ENCODE data around the gene RNF14. TPM values are rescaled to one million over a fixed set of nuclear protein-coding genes. Genes with fewer than 3 reads are reported as not detected.
A peak's percentile ranks its signal among the peaks of the same experiment; 100 is the strongest.

RNF14 gene
- total and polyA plus RNA-seq, 12 donors = 20.3 to 130 (median 100) TPM

DNA sequence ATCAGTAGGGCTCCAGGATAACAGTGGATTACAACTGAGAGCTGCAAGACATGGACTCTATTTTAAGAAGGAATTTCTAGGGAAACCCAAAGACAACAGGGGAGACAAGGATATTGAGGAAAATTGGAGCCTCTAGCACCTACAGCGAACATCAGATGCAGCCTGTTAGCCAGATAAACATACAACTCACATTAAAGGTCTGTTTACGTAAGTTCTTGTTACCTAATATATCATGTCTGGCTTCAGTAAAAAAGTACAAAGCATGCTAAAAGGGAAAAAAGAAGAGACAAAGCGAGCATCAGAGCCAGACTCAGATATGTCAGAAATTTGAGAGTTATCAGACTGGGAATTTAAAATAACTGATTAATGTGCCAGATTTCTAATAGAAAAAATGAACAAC lies 26.8 kb downstream of the RNF14 start:
- DNase-seq (no peak), ATAC-seq (no peak)
- intact Hi-C loops (cut with DNase I) = loop anchor here in 1 of 10 donors (10.0 kb wide), 1 partner anchor 309 kb away; no protein-coding TSS in a partner anchor
- Histone ChIP-seq H3K9me3 (no peaks in the 10 kb centered on the region), H3K36me3 (peaks cover 0 to 97% (median 17%) of the 10 kb centered on the region in 9 donors), H3K4me1 (peaks cover 0 to 24% (median 7%) of the 10 kb centered on the region in 9 donors), H3K4me3 (no peak overlapping the region), H3K27ac (no peak overlapping the region), H3K27me3 (no peaks in the 10 kb centered on the region)
- 98 to 100% methylated on average over 3 of the region's 3 CpGs for WGBS, 2 donors
- TF ChIP-seq, protein P1, sequence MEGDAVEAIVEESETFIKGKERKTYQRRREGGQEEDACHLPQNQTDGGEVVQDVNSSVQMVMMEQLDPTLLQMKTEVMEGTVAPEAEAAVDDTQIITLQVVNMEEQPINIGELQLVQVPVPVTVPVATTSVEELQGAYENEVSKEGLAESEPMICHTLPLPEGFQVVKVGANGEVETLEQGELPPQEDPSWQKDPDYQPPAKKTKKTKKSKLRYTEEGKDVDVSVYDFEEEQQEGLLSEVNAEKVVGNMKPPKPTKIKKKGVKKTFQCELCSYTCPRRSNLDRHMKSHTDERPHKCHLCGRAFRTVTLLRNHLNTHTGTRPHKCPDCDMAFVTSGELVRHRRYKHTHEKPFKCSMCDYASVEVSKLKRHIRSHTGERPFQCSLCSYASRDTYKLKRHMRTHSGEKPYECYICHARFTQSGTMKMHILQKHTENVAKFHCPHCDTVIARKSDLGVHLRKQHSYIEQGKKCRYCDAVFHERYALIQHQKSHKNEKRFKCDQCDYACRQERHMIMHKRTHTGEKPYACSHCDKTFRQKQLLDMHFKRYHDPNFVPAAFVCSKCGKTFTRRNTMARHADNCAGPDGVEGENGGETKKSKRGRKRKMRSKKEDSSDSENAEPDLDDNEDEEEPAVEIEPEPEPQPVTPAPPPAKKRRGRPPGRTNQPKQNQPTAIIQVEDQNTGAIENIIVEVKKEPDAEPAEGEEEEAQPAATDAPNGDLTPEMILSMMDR (IDR thresholded peaks at IDR 0.05) = no peak

DNA sequence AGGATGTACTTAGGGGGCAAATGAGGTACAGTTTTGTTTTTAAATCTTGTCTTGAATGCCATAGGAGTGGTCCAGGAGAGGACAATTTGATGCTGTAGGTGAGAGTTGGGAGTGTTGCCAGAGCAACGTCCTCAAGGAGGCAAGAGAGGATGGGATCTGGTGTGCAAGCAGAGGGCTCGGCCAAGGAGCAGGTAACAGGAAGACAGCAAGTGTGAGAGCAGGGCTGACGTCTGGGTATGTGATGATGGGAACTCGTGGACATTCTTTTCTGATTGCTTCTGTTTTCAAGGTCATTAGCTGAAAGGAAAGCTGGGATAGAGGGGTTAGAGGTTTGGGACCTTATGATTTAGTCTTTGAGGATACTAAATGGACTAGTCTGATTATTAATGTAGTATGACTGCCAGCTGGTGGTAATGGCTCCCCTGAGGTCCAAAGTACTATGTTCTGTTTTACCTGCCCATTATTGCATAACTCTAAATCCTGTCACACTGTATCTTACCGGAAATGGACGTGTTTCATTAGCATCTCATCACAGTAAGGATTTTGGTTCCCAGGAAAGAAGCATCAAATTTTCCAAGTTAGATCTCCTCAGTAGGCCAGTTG lies 28.6 kb downstream of the RNF14 start:
- TF ChIP-seq, protein P1 (IDR thresholded peaks at IDR 0.05) = no peak
- peaks cover 0 to 99% (median 22%) of the 10 kb centered on the region in 9 donors for H3K36me3 ChIP-seq

DNA sequence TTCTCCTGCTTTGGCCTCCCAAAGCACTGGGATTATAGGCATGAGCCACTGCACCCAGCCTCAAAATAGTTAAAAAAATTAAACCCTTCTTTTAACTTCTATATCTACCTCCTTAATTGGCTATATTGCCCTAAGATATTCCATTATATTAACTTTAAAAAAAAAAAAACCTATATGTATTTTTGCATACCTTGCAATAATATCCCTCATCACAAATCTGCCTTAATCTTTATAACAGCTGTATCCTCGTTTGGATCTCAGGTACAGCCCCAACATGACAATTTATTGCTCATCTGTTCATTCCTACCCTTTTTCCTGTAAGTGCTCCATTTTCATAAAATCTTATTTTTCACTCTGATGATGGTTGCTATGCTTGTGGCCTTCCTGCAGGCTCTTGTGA lies 31.3 kb downstream of the RNF14 start:
- Histone ChIP-seq H3K4me1 (peaks cover 0 to 6% (median 0%) of the 10 kb centered on the region in 9 donors), H3K27ac (peak overlapping the region in 1 of 10 donors; percentile 40), H3K9me3 (no peaks in the 10 kb centered on the region), H3K36me3 (peaks cover 0 to 100% (median 38%) of the 10 kb centered on the region in 9 donors), H3K27me3 (no peaks in the 10 kb centered on the region), H3K4me3 (no peak overlapping the region)
- intact Hi-C loops (cut with DNase I) = loop anchor here in 2 of 10 donors (10.0 kb wide), 2 partner anchors 545 to 695 kb away; no protein-coding TSS in a partner anchor
- TF ChIP-seq, protein P1 (IDR thresholded peaks at IDR 0.05) = no peak
- ATAC-seq (no peak), DNase-seq (no peak)
- WGBS, 2 donors = 56 to 71% methylated on average over 1 of the region's 1 CpG

More for the DNA sequence above, 28.6 kb downstream of the RNF14 start:
- H3K4me1 ChIP-seq = peaks cover 0 to 21% (median 6%) of the 10 kb centered on the region in 9 donors
- H3K4me3 ChIP-seq = no peak overlapping the region
- H3K9me3 ChIP-seq = no peaks in the 10 kb centered on the region
- intact Hi-C loops (cut with DNase I) = loop anchor here in 1 of 10 donors (10.0 kb wide), 1 partner anchor 307 kb away; no protein-coding TSS in a partner anchor
- no peaks in the 10 kb centered on the region for H3K27me3 ChIP-seq
- DNase-seq (no peak), ATAC-seq (no peak)
- WGBS, 2 donors = 50 to 55% methylated on average over 6 of the region's 6 CpGs
- peak overlapping the region in 1 of 10 donors; percentile 2 for H3K27ac ChIP-seq

DNA sequence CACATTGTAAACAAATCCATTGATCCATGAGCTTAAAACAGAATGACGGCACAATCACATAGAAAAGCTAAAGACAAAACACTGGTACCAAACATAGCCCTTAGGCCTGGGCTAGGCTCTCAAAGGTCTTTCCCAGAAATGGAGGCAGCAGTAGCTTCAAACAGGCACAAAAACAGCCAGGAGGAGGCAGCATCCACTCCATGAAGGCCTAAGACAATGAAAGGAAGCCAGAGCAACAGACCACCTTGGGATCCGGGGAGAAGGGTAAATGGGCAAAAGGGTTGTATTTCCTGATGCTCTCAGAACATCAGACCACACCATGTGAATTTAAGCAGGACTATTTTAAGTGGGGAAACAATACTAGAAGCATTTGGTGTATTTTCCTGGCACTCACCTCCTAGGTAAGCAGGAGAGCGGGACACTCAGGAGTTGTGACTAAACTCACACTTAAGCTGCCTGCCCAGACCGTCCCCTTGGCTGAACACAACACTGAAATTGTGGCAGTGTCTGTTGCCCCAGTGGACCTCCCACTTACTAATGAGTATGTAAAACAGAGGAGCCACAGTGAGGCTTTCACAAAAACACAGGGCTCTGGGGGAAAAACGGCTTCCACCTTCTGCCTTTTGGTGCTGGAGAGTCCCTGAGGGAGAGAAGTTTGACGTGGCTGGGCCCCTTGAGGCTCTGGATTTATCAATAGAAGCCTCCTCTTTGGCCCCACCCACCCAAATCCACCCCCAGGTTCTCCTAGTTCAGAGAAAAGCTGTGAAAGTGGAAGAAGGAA lies 32.0 kb downstream of the RNF14 start:
- peaks cover 0 to 6% (median 0%) of the 10 kb centered on the region in 9 donors for H3K4me1 ChIP-seq
- DNase-seq (no peak), ATAC-seq (no peak)
- H3K4me3 ChIP-seq = no peak overlapping the region
- H3K27me3 ChIP-seq = no peaks in the 10 kb centered on the region
- H3K27ac ChIP-seq = peak overlapping the region in 2 of 10 donors; percentile 33 to 40
- peaks cover 0 to 100% (median 39%) of the 10 kb centered on the region in 9 donors for H3K36me3 ChIP-seq
- 72 to 85% methylated on average over 6 of the region's 6 CpGs for WGBS, 2 donors
- intact Hi-C loops (cut with DNase I) = loop anchor here in 2 of 10 donors (10.0 kb wide), 2 partner anchors 544 to 694 kb away; no protein-coding TSS in a partner anchor
- TF ChIP-seq, protein P1 (IDR thresholded peaks at IDR 0.05) = peak in 6 of 9 donors; percentile 20 to 41 (median 35)
- H3K9me3 ChIP-seq = no peaks in the 10 kb centered on the region

All from heart right ventricle (tissue), 16 donors.